NT2/D1 (cell line): Measurements from ENCODE around the gene PARVA.

Experiments
- YY1 ChIP-seq: IDR thresholded peaks from 2 replicates; pipeline ENCODE4 v1.6.1; 2011; ENCODE audit not compliant: insufficient read length, insufficient read depth
- ZNF274 ChIP-seq: IDR thresholded peaks from 2 replicates; pipeline ENCODE4 v1.6.1; 2011; ENCODE audit warnings: mild to moderate bottlenecking, low read depth, low read length

DNA sequence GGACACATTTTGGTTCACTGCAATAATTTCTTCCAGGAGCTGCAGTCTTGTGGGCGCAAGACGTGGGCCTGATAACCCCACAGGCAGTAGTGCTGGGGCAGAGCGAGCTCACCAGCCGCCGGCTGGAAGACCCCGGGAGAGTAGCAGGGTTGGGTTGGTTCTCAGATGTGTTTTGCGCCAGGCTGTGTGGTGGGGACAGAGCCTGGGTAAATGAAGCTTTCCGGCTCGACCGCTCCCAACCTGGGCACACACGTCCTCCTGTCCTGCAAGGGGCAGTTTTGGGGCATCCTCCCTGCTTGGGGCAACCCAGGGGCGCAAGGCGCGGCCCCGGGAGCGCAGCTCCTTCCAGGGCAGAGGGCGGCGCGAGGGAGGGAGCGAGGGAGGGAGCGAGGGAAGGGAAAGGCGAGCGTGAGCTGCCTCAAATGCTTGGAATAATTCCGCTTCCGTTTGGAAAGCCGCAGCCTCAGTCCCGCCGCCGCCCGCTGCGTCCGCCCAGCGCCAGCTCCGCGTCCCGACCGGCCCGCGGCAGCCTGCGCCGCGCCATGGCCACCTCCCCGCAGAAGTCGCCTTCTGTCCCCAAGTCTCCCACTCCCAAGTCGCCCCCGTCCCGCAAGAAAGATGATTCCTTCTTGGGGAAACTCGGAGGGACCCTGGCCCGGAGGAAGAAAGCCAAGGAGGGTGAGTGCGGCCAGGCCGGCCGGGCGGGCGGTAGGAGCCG is at the start of gene PARVA:
- TF ChIP-seq ZNF274 (no peak), YY1 (no peak)
